ENCODE measurements around the gene KRTAP10-4. TPM values are rescaled to one million over a fixed set of nuclear protein-coding genes. Genes with fewer than 3 reads are reported as not detected.
"Not testable (repeated sequence)": the region's sequence is repeated elsewhere in the genome, so short reads cannot be mapped to it uniquely, and the experiment has no call there.

KRTAP10-4 gene
- total and polyA plus RNA-seq, 2 donors (not counting 1 experiment from before 2014, with no cell fraction given), result not detected

DNA sequence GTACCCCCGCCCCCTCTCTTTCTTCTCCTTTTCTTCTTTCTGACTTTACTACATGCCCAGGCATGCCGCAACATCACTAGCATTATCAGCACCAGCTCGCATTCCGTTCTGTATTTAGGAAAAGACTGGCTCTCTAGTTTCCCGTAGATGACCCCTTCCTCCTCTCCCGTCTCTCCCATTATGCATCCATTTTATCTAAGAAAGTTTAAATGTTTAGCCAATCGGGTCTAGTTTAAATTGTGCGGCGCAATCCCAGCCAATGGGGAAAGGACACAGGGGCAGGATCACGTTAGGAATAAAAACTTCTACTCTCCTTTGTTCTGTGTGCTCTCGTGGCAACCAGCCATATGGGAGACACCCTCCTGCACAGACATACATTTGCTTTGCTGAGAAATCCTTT, 24.5 kb downstream of the KRTAP10-4 start:
- TF ChIP-seq, protein P1, sequence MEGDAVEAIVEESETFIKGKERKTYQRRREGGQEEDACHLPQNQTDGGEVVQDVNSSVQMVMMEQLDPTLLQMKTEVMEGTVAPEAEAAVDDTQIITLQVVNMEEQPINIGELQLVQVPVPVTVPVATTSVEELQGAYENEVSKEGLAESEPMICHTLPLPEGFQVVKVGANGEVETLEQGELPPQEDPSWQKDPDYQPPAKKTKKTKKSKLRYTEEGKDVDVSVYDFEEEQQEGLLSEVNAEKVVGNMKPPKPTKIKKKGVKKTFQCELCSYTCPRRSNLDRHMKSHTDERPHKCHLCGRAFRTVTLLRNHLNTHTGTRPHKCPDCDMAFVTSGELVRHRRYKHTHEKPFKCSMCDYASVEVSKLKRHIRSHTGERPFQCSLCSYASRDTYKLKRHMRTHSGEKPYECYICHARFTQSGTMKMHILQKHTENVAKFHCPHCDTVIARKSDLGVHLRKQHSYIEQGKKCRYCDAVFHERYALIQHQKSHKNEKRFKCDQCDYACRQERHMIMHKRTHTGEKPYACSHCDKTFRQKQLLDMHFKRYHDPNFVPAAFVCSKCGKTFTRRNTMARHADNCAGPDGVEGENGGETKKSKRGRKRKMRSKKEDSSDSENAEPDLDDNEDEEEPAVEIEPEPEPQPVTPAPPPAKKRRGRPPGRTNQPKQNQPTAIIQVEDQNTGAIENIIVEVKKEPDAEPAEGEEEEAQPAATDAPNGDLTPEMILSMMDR (conservative IDR thresholded peaks at IDR 0.05 in 1 of 2, IDR thresholded peaks at IDR 0.05 in 1 of 2; ENCODE audit: low read depth in 1 of 2, low read length in 2 of 2), result no peak
- no peak for TF ChIP-seq EZH2 (IDR thresholded peaks at IDR 0.05; ENCODE audit: low read length, missing control alignments)
- Histone ChIP-seq H2AFZ (ENCODE audit: low read length) (no peak overlapping the region), H3K9ac (ENCODE audit: insufficient read depth, low read length) (no peak overlapping the region), H3K4me2 (ENCODE audit: extremely low read depth, insufficient read depth, low read length) (no peak overlapping the region), H3K79me2 (ENCODE audit: control insufficient read depth, insufficient read depth, low read length) (no peaks in the 10 kb centered on the region), H3K27me3 (ENCODE audit: control insufficient read depth, insufficient read depth, low read length) (peaks cover under 1% of the 10 kb centered on the region), H3K9me3 (ENCODE audit: control insufficient read depth, insufficient read depth, low read depth, low read length) (no peaks in the 10 kb centered on the region), H3K27ac (ENCODE audit: insufficient read depth, low read length) (no peak overlapping the region), H3K36me3 (ENCODE audit: control insufficient read depth, insufficient read depth, low read length) (no peaks in the 10 kb centered on the region), H3K4me3 (replicated peaks in 1 of 4; ENCODE audit: control extremely low read depth in 1 of 4, insufficient read depth in 1 of 4, low read depth in 3 of 4, low read length in 4 of 4) (no peak overlapping the region), H4K20me1 (ENCODE audit: control insufficient read depth, extremely low read depth, insufficient read depth, low read length) (no peaks in the 10 kb centered on the region), H3K4me1 (ENCODE audit: control insufficient read depth, extremely low read depth, insufficient read depth, low read length) (no peaks in the 10 kb centered on the region)
- peak in 1 of 2 donors; percentile 4 for DNase-seq (ENCODE audit: low read depth in 2 of 2)

DNA sequence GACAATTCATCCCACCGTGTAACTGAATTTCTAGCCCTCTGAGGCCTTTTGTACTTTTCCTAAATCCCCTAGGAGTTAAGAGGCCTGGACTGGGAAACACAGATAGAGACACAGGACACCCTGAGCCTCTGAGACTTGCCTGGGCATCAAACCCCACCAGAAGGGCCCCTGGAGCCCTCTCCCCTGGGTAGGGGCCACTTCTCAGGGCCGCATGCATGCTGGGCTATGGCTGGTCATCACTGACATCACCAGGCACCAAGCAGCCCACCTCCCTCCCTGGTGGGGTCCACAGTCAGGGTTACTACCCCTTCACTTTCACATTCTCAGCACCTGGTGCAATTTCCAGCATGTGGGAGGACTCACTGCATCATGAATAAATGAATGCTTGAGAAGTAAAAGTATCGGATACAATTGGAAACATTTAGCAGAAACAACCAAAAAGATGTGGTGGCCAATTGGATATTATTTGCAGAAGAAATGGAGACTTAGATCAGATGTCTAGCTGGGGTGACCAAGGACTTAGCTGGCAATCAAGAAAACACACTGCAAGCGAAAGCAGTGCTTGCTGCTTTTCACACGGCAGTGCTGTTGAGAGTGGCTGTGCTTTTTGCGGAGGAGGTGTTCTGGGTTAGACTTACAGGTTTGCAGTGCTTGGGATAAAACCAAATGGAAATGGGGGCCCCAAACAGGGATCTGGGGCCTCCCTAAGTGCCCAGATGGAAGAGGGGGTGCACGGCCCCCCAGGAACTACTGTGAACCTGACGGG, 25.9 kb downstream of the KRTAP10-4 start:
- Histone ChIP-seq H3K27me3 (ENCODE audit: control insufficient read depth, insufficient read depth, low read length) (no peaks in the 10 kb centered on the region), H4K20me1 (ENCODE audit: control insufficient read depth, extremely low read depth, insufficient read depth, low read length) (no peaks in the 10 kb centered on the region), H3K9me3 (ENCODE audit: control insufficient read depth, insufficient read depth, low read depth, low read length) (no peaks in the 10 kb centered on the region), H3K27ac (ENCODE audit: insufficient read depth, low read length) (no peak overlapping the region), H3K79me2 (ENCODE audit: control insufficient read depth, insufficient read depth, low read length) (no peaks in the 10 kb centered on the region), H3K4me2 (ENCODE audit: extremely low read depth, insufficient read depth, low read length) (no peak overlapping the region), H3K4me1 (ENCODE audit: control insufficient read depth, extremely low read depth, insufficient read depth, low read length) (no peaks in the 10 kb centered on the region), H3K4me3 (replicated peaks in 1 of 4; ENCODE audit: control extremely low read depth in 1 of 4, insufficient read depth in 1 of 4, low read depth in 3 of 4, low read length in 4 of 4) (no peak overlapping the region), H3K9ac (ENCODE audit: insufficient read depth, low read length) (no peak overlapping the region), H3K36me3 (ENCODE audit: control insufficient read depth, insufficient read depth, low read length) (no peaks in the 10 kb centered on the region), H2AFZ (ENCODE audit: low read length) (no peak overlapping the region)
- TF ChIP-seq EZH2 (IDR thresholded peaks at IDR 0.05; ENCODE audit: low read length, missing control alignments), result no peak
- TF ChIP-seq, protein P1 (conservative IDR thresholded peaks at IDR 0.05 in 1 of 2, IDR thresholded peaks at IDR 0.05 in 1 of 2; ENCODE audit: low read depth in 1 of 2, low read length in 2 of 2), result no peak
- DNase-seq (ENCODE audit: low read depth in 2 of 2), result no peak

DNA sequence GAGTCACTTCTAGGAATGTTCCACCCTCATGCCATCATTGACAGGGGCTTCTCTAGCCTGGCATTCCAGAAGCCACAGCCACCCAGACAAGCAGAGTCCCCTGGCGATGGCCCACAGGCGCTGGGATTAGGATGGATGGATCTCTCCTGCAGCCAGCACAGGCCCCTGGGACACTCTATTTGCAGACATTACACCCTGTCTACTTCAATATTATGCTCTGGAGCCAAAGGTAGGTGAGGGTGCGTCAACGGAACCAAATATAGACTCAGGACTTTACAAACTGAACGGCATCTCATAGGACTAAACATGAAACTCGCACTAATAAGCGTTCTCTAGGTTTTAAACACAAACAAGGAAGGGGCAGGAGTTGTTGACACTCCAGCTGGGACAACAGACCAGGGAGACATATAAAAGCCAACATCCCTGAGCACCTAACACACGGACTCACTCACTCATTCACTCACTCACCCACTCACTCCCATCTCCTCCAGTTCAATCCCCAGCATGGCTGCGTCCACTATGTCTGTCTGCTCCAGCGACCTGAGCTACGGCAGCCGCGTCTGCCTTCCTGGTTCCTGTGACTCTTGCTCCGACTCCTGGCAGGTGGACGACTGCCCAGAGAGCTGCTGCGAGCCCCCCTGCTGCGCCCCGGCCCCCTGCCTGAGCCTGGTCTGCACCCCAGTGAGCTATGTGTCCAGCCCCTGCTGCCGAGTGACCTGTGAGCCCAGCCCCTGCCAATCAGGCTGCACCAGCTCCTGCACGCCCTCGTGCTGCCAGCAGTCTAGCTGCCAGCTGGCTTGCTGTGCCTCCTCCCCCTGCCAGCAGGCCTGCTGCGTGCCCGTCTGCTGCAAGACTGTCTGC, 26.8 kb downstream of the KRTAP10-4 start, which contains the start of gene KRTAP10-7:
KRTAP10-7 (plus strand) TSS at position 480 of the 861 bp plus-strand sequence; CDS start at position 505, 25 bp downstream.
- DNase-seq (ENCODE audit: low read depth in 2 of 2), result not testable (repeated sequence)

DNA sequence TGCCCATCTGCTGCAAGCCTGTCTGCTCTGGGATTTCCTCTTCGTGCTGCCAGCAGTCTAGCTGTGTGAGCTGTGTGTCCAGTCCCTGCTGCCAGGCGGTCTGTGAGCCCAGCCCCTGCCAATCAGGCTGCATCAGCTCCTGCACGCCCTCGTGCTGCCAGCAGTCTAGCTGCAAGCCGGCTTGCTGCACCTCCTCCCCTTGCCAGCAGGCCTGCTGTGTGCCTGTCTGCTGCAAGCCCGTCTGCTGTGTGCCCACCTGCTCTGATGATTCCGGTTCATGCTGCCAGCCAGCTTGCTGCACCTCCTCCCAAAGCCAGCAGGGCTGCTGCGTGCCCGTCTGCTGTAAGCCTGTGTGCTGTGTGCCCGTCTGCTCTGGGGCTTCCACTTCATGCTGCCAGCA, 27.6 kb downstream of the KRTAP10-4 start:
- not testable (repeated sequence) for H3K27me3 ChIP-seq (ENCODE audit: control insufficient read depth, insufficient read depth, low read length); H3K9me3 ChIP-seq (ENCODE audit: control insufficient read depth, insufficient read depth, low read depth, low read length); H2AFZ ChIP-seq (ENCODE audit: low read length); H3K79me2 ChIP-seq (ENCODE audit: control insufficient read depth, insufficient read depth, low read length); H4K20me1 ChIP-seq (ENCODE audit: control insufficient read depth, extremely low read depth, insufficient read depth, low read length); DNase-seq (ENCODE audit: low read depth in 2 of 2); H3K4me2 ChIP-seq (ENCODE audit: extremely low read depth, insufficient read depth, low read length); H3K4me1 ChIP-seq (ENCODE audit: control insufficient read depth, extremely low read depth, insufficient read depth, low read length); H3K27ac ChIP-seq (ENCODE audit: insufficient read depth, low read length); H3K36me3 ChIP-seq (ENCODE audit: control insufficient read depth, insufficient read depth, low read length); H3K9ac ChIP-seq (ENCODE audit: insufficient read depth, low read length); H3K4me3 ChIP-seq (replicated peaks in 1 of 4; ENCODE audit: control extremely low read depth in 1 of 4, insufficient read depth in 1 of 4, low read depth in 3 of 4, low read length in 4 of 4)

More for the DNA sequence above, 26.8 kb downstream of the KRTAP10-4 start, which contains the start of gene KRTAP10-7:
- H3K36me3 ChIP-seq (ENCODE audit: control insufficient read depth, insufficient read depth, low read length); H3K9me3 ChIP-seq (ENCODE audit: control insufficient read depth, insufficient read depth, low read depth, low read length); H4K20me1 ChIP-seq (ENCODE audit: control insufficient read depth, extremely low read depth, insufficient read depth, low read length); H3K4me1 ChIP-seq (ENCODE audit: control insufficient read depth, extremely low read depth, insufficient read depth, low read length); H3K4me2 ChIP-seq (ENCODE audit: extremely low read depth, insufficient read depth, low read length); H3K79me2 ChIP-seq (ENCODE audit: control insufficient read depth, insufficient read depth, low read length); H3K27me3 ChIP-seq (ENCODE audit: control insufficient read depth, insufficient read depth, low read length); H3K4me3 ChIP-seq (replicated peaks in 1 of 4; ENCODE audit: control extremely low read depth in 1 of 4, insufficient read depth in 1 of 4, low read depth in 3 of 4, low read length in 4 of 4); H2AFZ ChIP-seq (ENCODE audit: low read length); H3K27ac ChIP-seq (ENCODE audit: insufficient read depth, low read length); H3K9ac ChIP-seq (ENCODE audit: insufficient read depth, low read length): not testable (repeated sequence)
